Liver (tissue), 3 donors: Measurements from ENCODE around the gene CACNA1A.

Source experiments
- CTCF ChIP-seq: fragments of 150-350 bp; IDR thresholded peaks from 2 replicates; pipeline ENCODE4 v1.5.1; 2017; ENCODE audit warnings: improper control_type of control experiment, low read depth, low read length; ENCODE audit not compliant: missing input control
- EGR1 ChIP-seq, 2 donors: IDR thresholded peaks; 2 replicates each; pipeline ENCODE4 v1.6.1; 2016 to 2018; ENCODE audit warnings: antibody characterized with exemption in 2 of 2, low read depth in 2 of 2
- FOXA1 ChIP-seq: IDR thresholded peaks from 2 replicates; pipeline ENCODE4 v1.6.1; 2016; ENCODE audit warnings: antibody characterized with exemption
- GABPA ChIP-seq, 2 donors: IDR thresholded peaks in 1 of 2; conservative IDR thresholded peaks in 1 of 2; 2 replicates each; pipeline ENCODE4 v1.6.1; 2016; ENCODE audit warnings: antibody characterized with exemption in 2 of 2, mild to moderate bottlenecking in 1 of 2, moderate library complexity in 1 of 2
- HNF4A ChIP-seq, 2 donors: conservative IDR thresholded peaks; 2 replicates each; pipeline ENCODE4 v1.6.1; 2016; ENCODE audit warnings: antibody characterized with exemption in 2 of 2, mild to moderate bottlenecking in 2 of 2
- JUND ChIP-seq, 2 donors: IDR thresholded peaks; 2 replicates each; pipeline ENCODE4 v1.6.1; 2016; ENCODE audit warnings: antibody characterized with exemption in 2 of 2
- MAX ChIP-seq: IDR thresholded peaks from 2 replicates; pipeline ENCODE4 v1.6.1; 2016; ENCODE audit warnings: antibody characterized with exemption
- NR2F2 ChIP-seq: IDR thresholded peaks from 2 replicates; pipeline ENCODE4 v1.6.1; 2016; ENCODE audit warnings: antibody characterized with exemption
- TAF1 ChIP-seq: conservative IDR thresholded peaks from 2 replicates; pipeline ENCODE4 v1.6.1; 2016; ENCODE audit warnings: antibody characterized with exemption, mild to moderate bottlenecking
- YY1 ChIP-seq: IDR thresholded peaks from 2 replicates; pipeline ENCODE4 v1.6.1; 2016; ENCODE audit warnings: antibody characterized with exemption, mild to moderate bottlenecking
- TF ChIP-seq, protein P1 (sequence below): IDR thresholded peaks from 2 replicates; pipeline ENCODE4 v1.6.1; 2016; ENCODE audit warnings: antibody characterized with exemption
- TF ChIP-seq, protein P2 (sequence below): IDR thresholded peaks from 2 replicates; pipeline ENCODE4 v1.6.1; 2016; ENCODE audit warnings: antibody characterized with exemption
- TF ChIP-seq, protein P3 (sequence below): IDR thresholded peaks from 2 replicates; pipeline ENCODE4 v1.6.1; 2016; ENCODE audit warnings: antibody characterized with exemption, mild to moderate bottlenecking
- donor health status: healthy.
- donor health status: healthy.

DNA sequence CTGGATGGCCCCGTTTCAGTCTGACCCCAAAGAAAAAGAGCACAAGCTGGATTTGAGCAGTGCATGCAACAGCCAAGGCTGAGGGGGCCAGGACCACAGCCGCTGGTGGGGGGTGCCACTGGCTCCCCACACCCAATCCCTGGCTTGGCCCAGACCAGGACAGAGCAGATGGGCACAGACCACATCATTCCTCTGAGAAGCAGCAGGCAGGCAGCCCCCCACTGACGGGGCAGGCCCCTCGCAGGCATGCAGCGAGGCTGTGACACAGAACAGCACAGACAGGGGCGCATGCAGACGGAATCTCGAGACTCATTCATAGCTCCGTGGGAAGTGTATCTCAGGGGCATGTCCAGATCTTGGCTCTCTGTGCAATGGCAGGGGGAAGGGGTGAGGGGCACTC lies 281.2 kb downstream of the CACNA1A start:
- TF ChIP-seq CTCF, result no peak
- TF ChIP-seq YY1, result no peak
- TF ChIP-seq, protein P1, sequence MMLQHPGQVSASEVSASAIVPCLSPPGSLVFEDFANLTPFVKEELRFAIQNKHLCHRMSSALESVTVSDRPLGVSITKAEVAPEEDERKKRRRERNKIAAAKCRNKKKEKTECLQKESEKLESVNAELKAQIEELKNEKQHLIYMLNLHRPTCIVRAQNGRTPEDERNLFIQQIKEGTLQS, result no peak
- TF ChIP-seq NR2F2, result no peak
- no peak for TF ChIP-seq FOXA1
- TF ChIP-seq EGR1 (IDR thresholded peaks at IDR 0.05; ENCODE audit: low read depth in 2 of 2), result no peak
- TF ChIP-seq, protein P2, sequence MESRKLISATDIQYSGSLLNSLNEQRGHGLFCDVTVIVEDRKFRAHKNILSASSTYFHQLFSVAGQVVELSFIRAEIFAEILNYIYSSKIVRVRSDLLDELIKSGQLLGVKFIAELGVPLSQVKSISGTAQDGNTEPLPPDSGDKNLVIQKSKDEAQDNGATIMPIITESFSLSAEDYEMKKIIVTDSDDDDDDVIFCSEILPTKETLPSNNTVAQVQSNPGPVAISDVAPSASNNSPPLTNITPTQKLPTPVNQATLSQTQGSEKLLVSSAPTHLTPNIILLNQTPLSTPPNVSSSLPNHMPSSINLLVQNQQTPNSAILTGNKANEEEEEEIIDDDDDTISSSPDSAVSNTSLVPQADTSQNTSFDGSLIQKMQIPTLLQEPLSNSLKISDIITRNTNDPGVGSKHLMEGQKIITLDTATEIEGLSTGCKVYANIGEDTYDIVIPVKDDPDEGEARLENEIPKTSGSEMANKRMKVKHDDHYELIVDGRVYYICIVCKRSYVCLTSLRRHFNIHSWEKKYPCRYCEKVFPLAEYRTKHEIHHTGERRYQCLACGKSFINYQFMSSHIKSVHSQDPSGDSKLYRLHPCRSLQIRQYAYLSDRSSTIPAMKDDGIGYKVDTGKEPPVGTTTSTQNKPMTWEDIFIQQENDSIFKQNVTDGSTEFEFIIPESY, result no peak
- TF ChIP-seq TAF1, result no peak
- TF ChIP-seq, protein P3, sequence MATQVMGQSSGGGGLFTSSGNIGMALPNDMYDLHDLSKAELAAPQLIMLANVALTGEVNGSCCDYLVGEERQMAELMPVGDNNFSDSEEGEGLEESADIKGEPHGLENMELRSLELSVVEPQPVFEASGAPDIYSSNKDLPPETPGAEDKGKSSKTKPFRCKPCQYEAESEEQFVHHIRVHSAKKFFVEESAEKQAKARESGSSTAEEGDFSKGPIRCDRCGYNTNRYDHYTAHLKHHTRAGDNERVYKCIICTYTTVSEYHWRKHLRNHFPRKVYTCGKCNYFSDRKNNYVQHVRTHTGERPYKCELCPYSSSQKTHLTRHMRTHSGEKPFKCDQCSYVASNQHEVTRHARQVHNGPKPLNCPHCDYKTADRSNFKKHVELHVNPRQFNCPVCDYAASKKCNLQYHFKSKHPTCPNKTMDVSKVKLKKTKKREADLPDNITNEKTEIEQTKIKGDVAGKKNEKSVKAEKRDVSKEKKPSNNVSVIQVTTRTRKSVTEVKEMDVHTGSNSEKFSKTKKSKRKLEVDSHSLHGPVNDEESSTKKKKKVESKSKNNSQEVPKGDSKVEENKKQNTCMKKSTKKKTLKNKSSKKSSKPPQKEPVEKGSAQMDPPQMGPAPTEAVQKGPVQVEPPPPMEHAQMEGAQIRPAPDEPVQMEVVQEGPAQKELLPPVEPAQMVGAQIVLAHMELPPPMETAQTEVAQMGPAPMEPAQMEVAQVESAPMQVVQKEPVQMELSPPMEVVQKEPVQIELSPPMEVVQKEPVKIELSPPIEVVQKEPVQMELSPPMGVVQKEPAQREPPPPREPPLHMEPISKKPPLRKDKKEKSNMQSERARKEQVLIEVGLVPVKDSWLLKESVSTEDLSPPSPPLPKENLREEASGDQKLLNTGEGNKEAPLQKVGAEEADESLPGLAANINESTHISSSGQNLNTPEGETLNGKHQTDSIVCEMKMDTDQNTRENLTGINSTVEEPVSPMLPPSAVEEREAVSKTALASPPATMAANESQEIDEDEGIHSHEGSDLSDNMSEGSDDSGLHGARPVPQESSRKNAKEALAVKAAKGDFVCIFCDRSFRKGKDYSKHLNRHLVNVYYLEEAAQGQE, result no peak
- no peak for TF ChIP-seq JUND (IDR thresholded peaks at IDR 0.05)
- no peak for TF ChIP-seq MAX
- TF ChIP-seq HNF4A (conservative IDR thresholded peaks at IDR 0.05), result no peak
- TF ChIP-seq GABPA (IDR thresholded peaks at IDR 0.05 in 1 of 2, conservative IDR thresholded peaks at IDR 0.05 in 1 of 2), result no peak
